NOMO-1 treated with DMSO at 0.1 percent for 48 hours (cell line): ENCODE results near the gene HSFX1.
"Not testable (repeated sequence)": the region's sequence is repeated elsewhere in the genome, so short reads cannot be mapped to it uniquely, and the experiment has no call there.

Experiments used
- DNase-seq: peaks from one replicate; lab custom pipeline; 2025; ENCODE audit not compliant: unreplicated experiment; lab: John Stamatoyannopoulos, UW

The HSFX1 gene

GRCh38 chrX:149773768-149774167 lies at the start of gene HSFX1:
HSFX1 (plus strand) TSS chrX:149774068; CDS start chrX:149774682, 614 bp downstream.
- DNase-seq = not testable (repeated sequence)

GRCh38 chrX:149727308-149727707 lies 46.6 kb upstream of the HSFX1 start:
- DNase-seq = not testable (repeated sequence)

- DNase-seq = not testable (repeated sequence)
These were observed 31.6 kb upstream of the HSFX1 start for GRCh38 chrX:149742269-149742668.

DNA sequence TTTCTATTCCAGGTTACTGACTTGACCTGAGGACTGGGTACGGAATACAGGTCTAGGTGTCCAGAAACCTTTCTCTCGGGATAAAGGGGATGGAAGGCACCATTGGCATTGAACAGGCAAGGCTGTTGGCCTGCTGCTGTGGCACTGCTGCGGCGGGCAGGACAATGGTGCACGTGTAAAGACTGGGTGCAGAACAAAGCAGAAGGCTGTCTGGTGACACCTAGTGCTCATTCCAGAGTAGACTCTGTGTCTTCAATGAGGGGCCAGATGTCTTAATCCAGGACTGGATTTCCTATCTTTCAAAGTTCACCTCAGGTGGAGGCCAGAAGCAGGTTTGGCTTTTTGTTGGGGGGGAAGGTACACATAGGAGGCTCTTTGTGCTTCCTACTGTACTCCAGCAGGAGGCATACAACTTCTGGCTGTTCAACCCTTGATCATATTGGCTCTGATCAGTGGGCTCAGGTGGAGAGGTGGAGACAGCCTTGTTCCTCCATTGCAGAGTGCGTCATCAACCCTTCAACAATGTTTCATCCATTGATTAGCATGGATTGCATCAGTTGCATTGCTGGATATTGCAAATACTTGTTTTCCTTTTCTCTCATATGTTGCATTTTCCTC lies 27.4 kb upstream of the HSFX1 start:
- not testable (repeated sequence) for DNase-seq

DNA sequence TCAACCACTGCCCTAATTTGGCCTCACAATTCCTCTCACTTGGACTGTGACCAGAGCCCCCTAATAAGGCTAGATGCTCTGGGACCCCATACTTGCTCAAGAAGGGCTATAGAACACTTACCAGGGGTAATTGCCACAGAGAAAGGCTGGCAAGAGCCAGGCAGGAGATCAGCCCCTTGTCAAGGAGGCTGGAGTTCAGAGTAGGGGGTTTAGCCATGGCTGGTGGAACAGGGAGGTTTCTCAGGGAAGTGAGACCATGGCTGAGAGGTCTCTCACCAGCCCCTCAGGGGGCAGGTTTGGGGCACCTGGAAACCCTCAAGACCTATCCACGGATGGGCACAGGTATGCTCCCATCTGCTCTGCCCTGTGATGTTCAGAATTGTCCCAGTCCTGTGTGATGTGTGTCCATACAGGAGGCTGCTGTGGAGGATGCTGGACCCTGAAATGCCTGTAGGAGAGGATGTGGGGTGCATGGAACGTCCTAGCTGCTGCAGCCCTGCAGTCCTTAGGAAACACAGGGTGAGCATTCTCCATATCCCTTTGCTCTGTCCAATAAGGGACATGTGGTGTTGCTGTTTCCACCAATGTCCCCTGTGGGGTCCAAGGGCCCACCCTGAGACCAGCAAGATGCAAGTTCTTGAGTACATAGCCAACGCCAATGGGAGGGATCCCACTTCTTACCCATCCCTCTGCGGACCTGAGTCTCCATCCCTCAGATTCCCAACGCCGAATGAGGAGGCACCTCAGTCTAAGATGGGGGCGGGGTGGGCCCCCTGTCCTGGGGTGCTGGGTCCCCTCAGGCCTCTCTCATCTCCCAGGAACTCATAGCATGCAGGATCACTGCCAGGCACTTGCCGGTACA lies 16.4 kb upstream of the HSFX1 start:
- no peak for DNase-seq

- no peak for DNase-seq
These were observed 15.7 kb upstream of the HSFX1 start for GRCh38 chrX:149758068-149758714.

DNA sequence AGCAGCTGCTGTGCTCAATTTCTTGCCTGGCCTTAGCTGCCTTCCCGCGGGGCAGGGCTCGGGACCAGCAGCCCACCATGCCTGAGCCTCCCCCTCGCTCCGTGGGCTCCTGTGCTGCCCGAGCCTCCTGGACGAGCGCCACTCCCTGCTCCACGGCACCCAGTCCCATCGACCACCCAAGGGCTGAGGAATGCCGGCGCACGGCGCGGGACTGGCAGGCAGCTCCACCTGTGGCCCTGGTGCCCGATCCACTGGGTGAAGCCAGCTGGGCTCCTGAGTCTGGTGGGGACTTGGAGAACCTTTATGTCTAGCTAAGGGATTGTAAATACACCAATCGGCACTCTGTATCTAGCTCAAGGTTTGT lies 15.2 kb upstream of the HSFX1 start:
- DNase-seq = not testable (repeated sequence)

- no peak for DNase-seq
These were observed 14.0 kb upstream of the HSFX1 start for GRCh38 chrX:149759824-149760223.

DNA sequence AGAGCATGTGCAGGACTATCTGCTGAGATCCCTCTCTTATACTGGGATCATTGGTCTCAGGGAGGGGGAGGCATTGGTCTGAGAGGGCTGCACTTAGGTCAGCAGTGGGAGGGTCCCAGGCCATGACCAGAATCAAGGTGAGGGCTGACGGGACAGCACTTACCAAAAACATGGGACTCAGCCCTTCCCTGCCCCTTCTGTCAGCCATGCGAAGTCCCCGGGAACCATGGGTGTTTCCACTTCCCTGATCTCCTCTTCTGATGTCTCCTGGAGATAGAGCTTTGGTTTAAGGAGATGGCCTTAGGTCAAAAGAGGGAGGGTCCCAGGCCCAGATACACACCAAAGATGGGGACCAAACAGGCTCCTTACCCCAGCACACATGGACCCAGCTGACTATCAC lies 12.9 kb upstream of the HSFX1 start:
- no peak for DNase-seq

GRCh38 chrX:149761858-149762674 lies 11.8 kb upstream of the HSFX1 start:
- not testable (repeated sequence) for DNase-seq

DNA sequence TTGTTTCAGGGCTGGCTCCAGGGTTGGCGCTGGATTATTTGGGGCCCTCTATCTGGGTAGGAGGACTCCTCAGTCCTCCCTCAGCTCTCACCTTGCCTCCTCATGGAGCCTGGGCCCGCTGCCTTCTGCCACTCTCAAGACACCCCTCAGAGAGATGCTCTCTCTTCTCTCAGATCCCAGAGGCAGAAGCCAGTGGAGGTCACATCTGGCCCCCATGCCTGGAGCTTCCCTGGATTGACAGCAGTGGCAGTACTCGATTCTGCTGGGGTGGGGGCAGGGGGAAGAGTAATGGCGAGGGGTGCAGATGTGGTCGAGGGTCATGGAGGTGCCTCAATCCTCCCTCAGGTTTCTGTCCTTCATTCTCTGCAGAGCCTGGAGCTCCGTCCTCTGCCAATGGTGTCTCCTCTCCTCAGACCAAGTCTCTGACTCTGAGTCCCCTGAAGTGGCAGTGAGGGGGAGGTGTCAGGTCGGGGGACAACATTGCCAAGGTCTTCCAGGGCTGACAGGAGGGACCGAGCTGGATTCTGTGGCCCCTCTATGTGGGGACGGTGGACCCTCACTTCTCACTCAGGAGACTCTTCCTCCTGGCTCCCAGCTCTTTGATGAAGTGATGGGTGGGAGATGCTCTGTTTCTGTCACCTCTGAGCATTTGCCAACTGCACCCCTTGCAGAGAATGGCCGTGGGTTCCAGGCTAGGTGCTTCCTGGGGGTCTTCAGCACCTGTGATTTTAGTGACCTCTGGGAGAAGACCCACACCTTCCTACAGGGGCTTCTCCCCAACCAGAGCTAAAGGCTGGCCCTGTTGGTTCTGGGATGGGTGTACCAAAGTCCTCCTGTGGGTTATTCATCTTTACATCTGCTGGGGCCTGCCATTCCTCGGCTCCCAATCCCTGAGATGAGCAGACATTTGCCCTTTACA lies 10.9 kb upstream of the HSFX1 start:
- no peak for DNase-seq

DNA sequence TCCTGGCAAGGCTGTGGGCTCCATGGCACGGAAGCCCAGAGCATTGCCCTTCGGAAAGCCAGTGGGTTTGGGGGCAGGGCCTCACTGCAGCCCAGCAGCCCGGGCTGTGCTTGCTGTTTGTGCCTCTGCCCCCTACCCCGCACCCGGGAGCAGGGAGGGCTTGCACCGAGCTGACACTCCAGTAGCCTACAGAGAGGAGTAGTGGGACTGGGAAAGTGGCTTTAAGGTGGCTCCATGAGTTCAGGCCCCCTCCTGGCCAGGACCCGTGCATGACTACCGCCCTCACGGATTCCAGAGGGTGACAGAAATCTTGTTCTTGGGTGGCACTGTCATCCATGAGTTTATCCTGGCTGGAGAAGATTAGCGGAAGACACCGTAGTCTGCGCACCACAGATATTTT lies 3.5 kb upstream of the HSFX1 start:
- DNase-seq = not testable (repeated sequence)

- not testable (repeated sequence) for DNase-seq
These were observed 842 bp upstream of the HSFX1 start for GRCh38 chrX:149773026-149773425.

DNA sequence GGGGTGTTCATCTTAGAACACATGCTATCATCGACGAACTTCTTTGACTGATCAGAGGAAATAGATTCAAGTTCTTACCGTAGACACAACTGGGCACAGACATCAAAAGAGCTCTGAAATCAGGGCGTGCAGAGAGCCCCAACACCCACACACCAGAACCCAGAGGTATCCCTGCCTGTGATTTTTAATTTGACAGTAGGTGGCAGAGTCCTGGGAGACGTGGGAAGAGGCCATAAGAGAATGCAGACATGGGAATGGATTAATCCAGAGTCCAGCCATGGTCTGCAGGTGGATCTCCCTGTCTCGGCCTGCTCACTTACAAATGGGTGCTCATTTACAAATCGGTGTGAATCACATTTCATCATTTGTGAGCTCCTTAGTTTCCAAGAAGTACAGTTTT lies 4.1 kb downstream of the HSFX1 start:
- not testable (repeated sequence) for DNase-seq

DNA sequence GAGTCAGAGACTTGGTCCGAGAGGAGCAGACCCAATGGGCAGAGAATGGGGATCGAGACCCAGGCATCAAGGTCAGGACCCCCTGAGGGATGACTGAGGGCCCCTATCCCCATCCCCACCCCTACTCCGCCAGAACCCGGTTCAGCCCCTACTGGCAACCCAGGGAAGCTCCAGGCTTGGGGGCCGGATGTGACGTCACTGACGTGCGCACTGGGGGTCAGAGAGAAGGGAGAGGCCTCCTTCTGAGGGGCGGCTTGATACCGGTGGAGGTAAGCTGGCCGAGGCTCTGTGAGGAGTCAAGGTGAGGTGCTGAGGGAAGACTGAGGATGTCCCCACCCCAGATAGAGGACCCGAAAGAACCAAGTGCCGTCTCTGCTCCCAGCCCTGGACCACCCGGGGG lies 7.9 kb downstream of the HSFX1 start, which contains the start of gene MAGEA9:
TSS of gene MAGEA9 (plus strand) at position 204 of the 400 bp plus-strand sequence. CDS start 4,281 bp downstream, outside the sequence.
- not testable (repeated sequence) for DNase-seq

DNA sequence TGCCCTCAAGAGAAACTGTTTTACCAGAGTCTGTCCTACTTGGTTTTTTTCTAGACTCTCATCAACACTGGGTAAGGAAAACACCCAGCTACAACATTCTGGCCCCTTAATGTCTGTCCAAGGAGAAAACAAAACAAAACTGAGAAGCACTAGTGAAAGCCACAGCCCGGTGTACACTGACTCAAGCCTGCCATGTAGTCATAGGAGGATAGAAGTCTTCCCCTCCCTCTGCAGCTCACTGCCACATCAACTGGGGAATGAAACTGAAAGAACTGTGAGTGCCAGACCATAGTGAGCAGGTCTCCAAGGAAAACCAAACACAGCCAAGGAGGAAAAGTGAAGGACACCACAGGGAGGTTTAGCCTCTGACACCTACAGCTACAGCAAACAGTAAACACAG lies 21.7 kb downstream of the HSFX1 start:
- DNase-seq = not testable (repeated sequence)

DNA sequence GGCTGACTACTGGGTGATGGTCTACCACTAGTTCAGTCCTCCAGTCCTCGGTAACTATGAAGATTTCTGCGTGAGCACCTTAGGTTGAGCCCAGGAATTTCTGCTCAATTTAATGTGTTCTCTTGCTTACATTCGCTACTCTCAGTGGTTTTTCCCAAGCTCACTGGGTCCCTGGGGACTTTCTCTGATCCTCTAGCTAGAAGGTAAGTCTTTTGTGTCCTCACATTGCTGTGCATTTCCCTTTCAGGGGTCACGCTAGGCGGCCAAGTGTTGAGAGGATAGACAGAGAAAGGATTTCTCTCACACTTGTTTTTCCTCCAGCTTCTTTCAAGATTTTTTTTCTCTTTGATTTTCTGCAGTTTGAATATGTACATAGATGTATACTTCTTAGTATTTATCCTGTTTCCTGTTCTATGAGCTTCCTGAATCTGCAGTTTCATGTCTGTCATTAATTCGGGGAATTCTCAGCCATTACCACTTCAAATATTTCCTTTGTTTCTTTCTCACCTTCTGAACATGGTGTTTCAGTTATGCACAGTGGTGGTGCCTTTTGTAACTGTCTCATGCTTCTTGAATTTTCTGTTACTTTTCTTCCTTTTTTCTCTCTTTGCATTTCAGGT lies 25.3 kb downstream of the HSFX1 start:
- DNase-seq = no peak

DNA sequence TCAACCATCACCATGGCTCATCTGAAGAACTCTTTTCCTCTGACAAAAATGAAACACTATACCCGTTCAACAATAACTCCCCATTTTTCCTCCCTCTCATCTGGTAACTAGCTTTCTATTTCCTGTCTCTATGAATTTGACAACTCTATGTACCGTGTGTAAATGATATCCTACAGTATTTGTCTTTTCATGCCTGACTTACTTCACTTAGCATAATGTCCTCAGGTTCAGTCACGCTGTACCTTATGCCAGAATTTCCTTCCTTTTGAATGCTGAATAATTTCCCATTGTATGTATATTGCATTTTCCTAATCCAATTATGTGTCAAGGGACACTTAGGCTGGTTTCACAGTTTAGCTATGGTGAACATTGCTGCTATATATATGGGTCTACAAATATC lies 26.1 kb downstream of the HSFX1 start:
- DNase-seq = no peak

DNA sequence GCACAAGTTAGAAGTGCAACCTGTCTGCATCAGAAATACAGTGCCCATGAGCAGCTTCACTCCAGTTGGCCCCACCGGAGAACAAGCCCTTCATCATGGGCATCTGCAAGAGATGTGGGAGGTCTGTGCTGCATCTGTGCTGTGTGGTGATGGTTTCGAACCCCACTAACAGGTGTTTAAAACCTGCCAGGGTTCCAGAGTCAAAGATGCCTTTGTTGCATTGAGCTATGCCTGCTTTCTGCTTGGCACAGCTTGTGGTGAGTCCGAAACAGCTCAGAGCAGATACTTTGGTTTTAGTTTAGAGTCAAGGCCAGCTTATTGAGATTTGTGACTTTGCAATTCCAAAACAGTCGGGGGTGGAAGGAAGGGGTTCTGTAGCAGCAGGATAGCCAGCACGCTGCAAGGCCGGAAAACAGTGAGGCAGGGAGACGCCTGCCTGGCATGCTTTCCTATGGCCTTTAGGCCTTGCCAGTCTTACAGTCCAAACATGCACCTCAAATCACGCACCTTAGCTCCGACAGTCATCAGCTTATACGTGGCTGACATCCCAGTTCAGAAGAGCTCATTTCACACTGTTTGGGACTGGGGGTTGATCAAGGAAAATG lies 29.7 kb downstream of the HSFX1 start:
- no peak for DNase-seq
